H1 (cell line): ENCODE measurements around the gene SNAP25. TPM values are rescaled to one million over a fixed set of nuclear protein-coding genes. Genes with fewer than 3 reads are reported as not detected.

Experiments
- CTCF ChIA-PET: fragments of 300-600 bp; sonication (Branson Sonifier 250); formaldehyde crosslinking; loops from one replicate; lab custom pipeline; 2021; ENCODE audit not compliant: partially characterized antibody; lab: Charles Lee
- POLR2A ChIA-PET: fragments of 300-600 bp; sonication (Branson Sonifier 250); formaldehyde crosslinking; loops from one replicate; lab custom pipeline; 2021; ENCODE audit warnings: inconsistent platforms; ENCODE audit not compliant: partially characterized antibody; lab: Charles Lee
- DNase-seq, 2 experiments: peaks; one replicate each; pipeline versions ENCODE4 v3.0.0 to v3.0.0-alpha.2; 2010 to 2022; ENCODE audit warnings: low spot score in 2 of 2, low read depth in 1 of 2, mixed read lengths in 1 of 2
- FAIRE-seq: peaks from 2 replicates; lab custom pipeline; 2011; peaks lifted over from hg19 to GRCh38; lab: Jason Lieb, UNC
- H2AFZ ChIP-seq: 2 replicates; pipeline ENCODE4 v1.8.1; 2012; ENCODE audit warnings: low read length, inconsistent platforms
- H2AK5ac ChIP-seq: 2 replicates; pipeline ENCODE4 v1.6.1; 2013; ENCODE audit warnings: low read depth, low read length
- H2BK120ac ChIP-seq: replicated peaks from 2 replicates; pipeline ENCODE3; 2013; ENCODE audit warnings: low read depth, low read length, inconsistent platforms
- H2BK12ac ChIP-seq: 2 replicates; pipeline ENCODE4 v1.6.1; 2013; ENCODE audit warnings: low read depth, low read length
- H2BK15ac ChIP-seq: 2 replicates; pipeline ENCODE4 v1.6.1; 2013; ENCODE audit warnings: low read length
- H2BK20ac ChIP-seq: 2 replicates; pipeline ENCODE4 v1.6.1; 2013; ENCODE audit warnings: low read length
- H2BK5ac ChIP-seq: 2 replicates; pipeline ENCODE4 v1.6.1; 2013; ENCODE audit warnings: low read depth, low read length
- H3K14ac ChIP-seq: 2 replicates; pipeline ENCODE4 v1.6.1; 2013; ENCODE audit warnings: inconsistent platforms; ENCODE audit not compliant: insufficient read length
- H3K18ac ChIP-seq: 2 replicates; pipeline ENCODE4 v1.6.1; 2013; ENCODE audit warnings: low read length; ENCODE audit errors: extremely low read depth
- H3K23ac ChIP-seq: 2 replicates; pipeline ENCODE4 v1.6.1; 2013; ENCODE audit warnings: inconsistent platforms; ENCODE audit not compliant: insufficient read length
- H3K23me2 ChIP-seq: 2 replicates; pipeline ENCODE4 v1.6.1; 2013; ENCODE audit warnings: low read depth, low read length
- H3K27ac ChIP-seq: 2 replicates; pipeline ENCODE4 v1.6.1; 2011; ENCODE audit warnings: low read depth, low read length, inconsistent platforms
- H3K27me3 ChIP-seq, 4 experiments: replicated peaks in 1 of 4; 1 replicate in 1 of 4; 2 replicates in 3 of 4; pipeline versions ENCODE4 v1.6.1 to v1.8.1; 2011 to 2013; ENCODE audit warnings: low read length in 3 of 4, mild to moderate bottlenecking in 3 of 4, inconsistent platforms in 2 of 4, mixed read lengths in 2 of 4, moderate library complexity in 1 of 4; ENCODE audit not compliant: control insufficient read depth in 3 of 4, insufficient read depth in 3 of 4; ENCODE audit errors: extremely low read depth in 1 of 4
- H3K36me3 ChIP-seq, 4 experiments: 2 replicates each; pipeline versions ENCODE4 v1.6.1 to v1.8.1; 2011 to 2013; ENCODE audit warnings: mild to moderate bottlenecking in 4 of 4, low read length in 3 of 4, moderate library complexity in 2 of 4, control low read depth in 1 of 4, inconsistent platforms in 1 of 4; ENCODE audit not compliant: insufficient read depth in 4 of 4, control insufficient read depth in 2 of 4
- H3K4ac ChIP-seq: replicated peaks from 2 replicates; pipeline ENCODE3; 2013; ENCODE audit warnings: low read length, low read depth, mixed read lengths, inconsistent platforms; ENCODE audit not compliant: insufficient read length
- H3K4me1 ChIP-seq, 4 experiments: replicated peaks in 1 of 4; 1 replicate in 1 of 4; 2 replicates in 3 of 4; pipeline versions ENCODE4 v1.6.1 to v1.8.1; 2011 to 2013; ENCODE audit warnings: low read length in 3 of 4, inconsistent platforms in 2 of 4, mixed read lengths in 1 of 4; ENCODE audit not compliant: insufficient read depth in 4 of 4, control insufficient read depth in 3 of 4
- H3K4me2 ChIP-seq, 2 experiments: 2 replicates each; pipeline versions ENCODE4 v1.6.1 to v1.8.1; 2011 to 2013; ENCODE audit warnings: low read depth in 2 of 2, low read length in 2 of 2, control low read depth in 1 of 2, inconsistent platforms in 1 of 2, mild to moderate bottlenecking in 1 of 2; ENCODE audit not compliant: insufficient read depth in 1 of 2
- H3K4me3 ChIP-seq, 4 experiments: fragments of 200-600, 300-600 bp in 1 of 4; sonication (generic), shearing (Covaris generic), sonication (Bioruptor Twin) in 1 of 4; 2 replicates each; pipeline versions ENCODE4 v1.5.1 to v1.8.1; 2011 to 2016; ENCODE audit warnings: low read length in 4 of 4, low read depth in 3 of 4, control low read depth in 2 of 4, inconsistent platforms in 2 of 4, mild to moderate bottlenecking in 2 of 4, mixed read lengths in 1 of 4, moderate library complexity in 1 of 4; ENCODE audit not compliant: insufficient read depth in 2 of 4; ENCODE audit errors: extremely low read depth in 1 of 4
- H3K56ac ChIP-seq: replicated peaks from 2 replicates; pipeline ENCODE3; 2013; ENCODE audit warnings: low read depth, mild to moderate bottlenecking, mixed read lengths, low read length, inconsistent platforms; ENCODE audit not compliant: insufficient read length
- H3K79me1 ChIP-seq: 2 replicates; pipeline ENCODE4 v1.6.1; 2013; ENCODE audit warnings: low read depth, low read length, control low read depth
- H3K79me2 ChIP-seq, 2 experiments: 2 replicates each; pipeline versions ENCODE4 v1.6.1 to v1.8.1; 2012 to 2013; ENCODE audit warnings: low read length in 2 of 2, mild to moderate bottlenecking in 2 of 2, inconsistent platforms in 1 of 2; ENCODE audit not compliant: insufficient read depth in 2 of 2, control insufficient read depth in 1 of 2
- H3K9ac ChIP-seq, 4 experiments: replicated peaks in 1 of 4; 1 replicate in 1 of 4; 2 replicates in 3 of 4; pipeline versions ENCODE4 v1.6.1 to v1.8.1; 2011 to 2013; ENCODE audit warnings: low read depth in 3 of 4, low read length in 3 of 4, control low read depth in 2 of 4, mild to moderate bottlenecking in 2 of 4, moderate library complexity in 2 of 4, inconsistent platforms in 1 of 4; ENCODE audit errors: extremely low read depth in 1 of 4
- H3K9me3 ChIP-seq, 2 experiments: 2 replicates each; pipeline versions ENCODE4 v1.6.1 to v1.8.1; 2012 to 2013; ENCODE audit warnings: mild to moderate bottlenecking in 2 of 2, moderate library complexity in 2 of 2, control low read depth in 1 of 2, inconsistent platforms in 1 of 2, low read depth in 1 of 2, low read length in 1 of 2, mixed read lengths in 1 of 2; ENCODE audit not compliant: insufficient read depth in 2 of 2
- H4K20me1 ChIP-seq, 2 experiments: replicated peaks in 1 of 2; 2 replicates each; pipeline versions ENCODE3 to v1.8.1; 2011 to 2013; ENCODE audit warnings: inconsistent platforms in 2 of 2, low read length in 2 of 2, mild to moderate bottlenecking in 1 of 2; ENCODE audit not compliant: insufficient read depth in 2 of 2, control insufficient read depth in 1 of 2
- H4K5ac ChIP-seq: 2 replicates; pipeline ENCODE4 v1.6.1; 2013; ENCODE audit warnings: low read length, low read depth, mixed read lengths, inconsistent platforms; ENCODE audit not compliant: insufficient read length
- H4K8ac ChIP-seq: 2 replicates; pipeline ENCODE4 v1.8.0; 2013; ENCODE audit warnings: mild to moderate bottlenecking, moderate library complexity, low read length, inconsistent platforms; ENCODE audit not compliant: insufficient read depth; ENCODE audit errors: extremely low read depth
- H4K91ac ChIP-seq: replicated peaks from 2 replicates; pipeline ENCODE3; 2013; ENCODE audit warnings: low read length, mixed read lengths, inconsistent platforms; ENCODE audit not compliant: insufficient read length
- ATF3 ChIP-seq: IDR thresholded peaks from 2 replicates; pipeline ENCODE4 v1.6.1; 2011; ENCODE audit warnings: low read depth, mild to moderate bottlenecking, low read length; ENCODE audit not compliant: insufficient read depth
- CEBPB ChIP-seq: IDR thresholded peaks from 2 replicates; pipeline ENCODE4 v1.6.1; 2012; ENCODE audit warnings: low read depth, low read length
- CHD1 ChIP-seq: IDR thresholded peaks from 2 replicates; pipeline ENCODE4 v1.6.1; 2012; ENCODE audit warnings: low read depth, low read length, improper control_type of control experiment
- HDAC6 ChIP-seq: IDR thresholded peaks from one replicate; pipeline ENCODE4 v1.7.1; 2012; ENCODE audit warnings: low read depth, mild to moderate bottlenecking, inconsistent platforms, low read length, moderate library complexity
- JUN ChIP-seq: IDR thresholded peaks from 2 replicates; pipeline ENCODE4 v1.6.1; 2011; ENCODE audit warnings: low read depth, mild to moderate bottlenecking, improper control_type of control experiment, low read length
- MAX ChIP-seq: IDR thresholded peaks from 2 replicates; pipeline ENCODE4 v1.6.1; 2012; ENCODE audit warnings: inconsistent platforms
- NANOG ChIP-seq: IDR thresholded peaks from 2 replicates; pipeline ENCODE4 v1.6.1; 2011; ENCODE audit warnings: low read length, low read depth, mild to moderate bottlenecking, inconsistent platforms; ENCODE audit not compliant: insufficient read depth, poor library complexity, severe bottlenecking
- WGBS, 2 experiments: shearing (Covaris generic) in 1 of 2; methylation state at CpG; one replicate each; pipeline versions ENCODE4 v1.1.6 to v1.1.7; 2013 to 2015; ENCODE audit warnings: low lambda C conversion rate in 2 of 2, mixed read lengths in 2 of 2, inconsistent platforms in 1 of 2, low coverage in 1 of 2, missing lambda C conversion rate in 1 of 2; ENCODE audit not compliant: insufficient replicate concordance in 2 of 2, insufficient coverage in 1 of 2, insufficient read length in 1 of 2; ENCODE audit errors: extremely low coverage in 1 of 2, missing lambda C conversion rate in 1 of 2; 5-methylcytosine and 5-hydroxymethylcytosine counted together
- polyA plus RNA-seq, 7 experiments: library from polyadenylated mRNA; depleted of rRNA in 3 of 7; stranded (reverse) in 5 of 7; unstranded in 2 of 7; fragments of >200 nt in 5 of 7; fragments of 200-250 nt in 2 of 7; gene quantifications; 1 replicate in 5 of 7; 2 replicates in 1 of 7; 4 replicates in 1 of 7; pipeline versions ENCODE4 v1.2.1 to v1.2.3, GENCODE V29; 2011 to 2013; ENCODE audit warnings: missing spikeins in 2 of 7, mixed read lengths in 2 of 7
- total RNA-seq: library from RNA; stranded (reverse); fragmentation: NEBNext Ultra II Directional; extraction: Animal tissue kit (Norgen Biotek cat#: 25700); gene quantifications from 2 replicates; pipeline ENCODE4 v1.2.1, GENCODE V29; 2021

The SNAP25 gene
- total and polyA plus RNA-seq, 2 of the 8 experiments (the other 6 are each of a cell fraction or from before 2014, with no cell fraction given), result 0.51 to 0.52 TPM

- ChIA-PET POLR2A (no interaction called here), CTCF (interaction anchor here (1.6 kb wide), 1 partner anchor 13 kb away, joined by 4 read pairs; no protein-coding TSS in a partner anchor)
- Histone ChIP-seq H2BK15ac (no peak overlapping the region), H3K4me1 (peaks cover 0 to 10% (median 2%) of the 10 kb centered on the region in 4 experiments; a peak in 2 of 7 replicates), H3K4me3 (no peak overlapping the region), H4K5ac (no peak overlapping the region), H2BK12ac (no peak overlapping the region), H3K23me2 (peaks cover 4% of the 10 kb centered on the region; the same call in 1 of the 2 replicates), H3K23ac (no peak overlapping the region), H2BK20ac (no peak overlapping the region), H3K4ac (no peak overlapping the region), H3K56ac (no peak overlapping the region), H2AK5ac (no peak overlapping the region), H3K4me2 (no peak overlapping the region), H3K14ac (no peak overlapping the region), H3K79me2 (no peaks in the 10 kb centered on the region), H3K79me1 (no peaks in the 10 kb centered on the region), H2BK120ac (no peak overlapping the region), H3K27me3 (no peaks in the 10 kb centered on the region; a peak in 2 of 7 replicates), H3K9ac (no peak overlapping the region), H4K91ac (no peak overlapping the region), H3K36me3 (no peaks in the 10 kb centered on the region), H3K18ac (no peak overlapping the region), H2AFZ (no peak overlapping the region), H4K20me1 (peaks cover 0 to 1% of the 10 kb centered on the region in 2 experiments), H2BK5ac (no peak overlapping the region), H3K9me3 (no peaks in the 10 kb centered on the region), H4K8ac (no peak overlapping the region), H3K27ac (no peak overlapping the region)
- no peak for FAIRE-seq
- 92% methylated on average over 3 of the region's 3 CpGs; no CpG with 5 or more reads in 1 of the 2 experiments for WGBS, 2 experiments
- DNase-seq, result no peak
- TF ChIP-seq JUN (no peak), ATF3 (no peak), HDAC6 (no peak), MAX (no peak), NANOG (no peak), CHD1 (no peak), CEBPB (no peak)
Observed at GRCh38 chr20:10304471-10305046, 85.9 kb downstream of the SNAP25 start.
